Spleen (tissue), 11 donors: ENCODE data around the gene USHBP1. TPM values are rescaled to one million over a fixed set of nuclear protein-coding genes. Genes with fewer than 3 reads are reported as not detected.

ENCODE experiments used
- DNase-seq: peaks from one replicate; pipeline ENCODE4 v3.0.0-alpha.2; 2020
- H3K27ac ChIP-seq, 8 donors: fragments of 200-600 bp; sonication (generic) in 7 of 8; 1 replicate in 4 of 8; 2 replicates in 4 of 8; pipeline versions ENCODE4 v1.5.0 to v1.8.0; 2016 to 2021; ENCODE audit warnings: inconsistent platforms in 4 of 8, mild to moderate bottlenecking in 4 of 8, moderate library complexity in 1 of 8
- H3K27me3 ChIP-seq, 7 donors: fragments of 200-600 bp; sonication (generic) in 6 of 7; replicated peaks in 1 of 7; 1 replicate in 4 of 7; 2 replicates in 3 of 7; pipeline versions ENCODE4 v1.5.0 to v1.8.0; 2016 to 2021; ENCODE audit warnings: inconsistent platforms in 3 of 7, mild to moderate bottlenecking in 1 of 7
- H3K36me3 ChIP-seq, 6 donors: fragments of 200-600 bp; sonication (generic) in 5 of 6; 1 replicate in 4 of 6; 2 replicates in 2 of 6; pipeline versions ENCODE4 v1.5.0 to v1.8.0; 2016 to 2021; ENCODE audit warnings: inconsistent platforms in 2 of 6
- H3K4me1 ChIP-seq, 6 donors: fragments of 200-600 bp; sonication (generic) in 5 of 6; 1 replicate in 3 of 6; 2 replicates in 3 of 6; pipeline versions ENCODE4 v1.5.0 to v1.8.0; 2016 to 2021; ENCODE audit warnings: inconsistent platforms in 3 of 6
- H3K4me3 ChIP-seq, 8 donors: fragments of 200-600 bp; sonication (generic) in 7 of 8; 1 replicate in 4 of 8; 2 replicates in 4 of 8; pipeline versions ENCODE4 v1.5.0 to v1.8.0; 2016 to 2021; ENCODE audit warnings: inconsistent platforms in 4 of 8, mild to moderate bottlenecking in 4 of 8, moderate library complexity in 2 of 8
- H3K9me3 ChIP-seq, 8 donors: fragments of 200-600 bp; sonication (generic) in 7 of 8; 1 replicate in 4 of 8; 2 replicates in 4 of 8; pipeline versions ENCODE4 v1.5.0 to v1.8.0; 2016 to 2021; ENCODE audit warnings: inconsistent platforms in 4 of 8
- POLR2A ChIP-seq, 3 donors: fragments of 450-650 bp; IDR thresholded peaks; one replicate each; pipeline ENCODE4 v1.5.1; 2017; ENCODE audit warnings: antibody characterized with exemption in 3 of 3, mild to moderate bottlenecking in 1 of 3
- POLR2AphosphoS5 ChIP-seq, 3 donors: sonication (generic); formaldehyde crosslinking; IDR thresholded peaks; one replicate each; pipeline ENCODE4 v1.5.1; 2017; ENCODE audit warnings: antibody characterized with exemption in 3 of 3
- WGBS, 5 donors: extraction: QIAGEN DNeasy Blood & Tissue Kit in 3 of 5; methylation state at CpG; one replicate each; pipeline versions ENCODE4 v1.1.5 to v1.1.7; 2013 to 2018; 5-methylcytosine and 5-hydroxymethylcytosine counted together
- intact Hi-C: fragments of 100-400 bp; cut with DNase I; formaldehyde crosslinking; loops from one replicate; pipeline ENCODE4 v1.15.0; 2023; ENCODE audit warnings: low total_unique reads
- polyA plus RNA-seq, 3 donors: library from polyadenylated mRNA; stranded (reverse); fragments of 200-250 nt; gene quantifications; one replicate each; pipeline ENCODE4 v1.2.1, GENCODE V29; 2013
- total RNA-seq, 7 donors: library from RNA; depleted of rRNA in 3 of 7; stranded (reverse); fragments of >200 nt in 3 of 7; fragmentation: NEBNext Ultra II Directional in 4 of 7; extraction: Animal tissue kit (Norgen Biotek cat#: 25700) in 4 of 7; gene quantifications; one replicate each; pipeline versions ENCODE4 v1.1.0 to v1.2.1, GENCODE V29; 2016 to 2021
- TF ChIP-seq, protein P1 (sequence below), 11 experiments: fragments of 200-600 bp in 7 of 11; fragments of 450-650 bp in 4 of 11; sonication (generic) in 4 of 11; IDR thresholded peaks in 8 of 11; conservative IDR thresholded peaks in 3 of 11; 1 replicate in 7 of 11; 2 replicates in 4 of 11; pipeline versions ENCODE4 v1.4.0 to v1.8.0; 2016 to 2021; ENCODE audit warnings: antibody characterized with exemption in 11 of 11, inconsistent platforms in 4 of 11, mild to moderate bottlenecking in 1 of 11
- donor health status: healthy with polysubstance abuse.
- donor health status: DM: no; HTN: no; CAD: no; lungs with moderate emphysema.
- donor health status: DM: no; HTN: no; CAD: no.
- donor health status: Bipolar disorder and iron deficiency.
- donor health status: healthy.
- donor health status: DM: no; HTN: no; CAD: no.
- donor health status: DM: yes; HTN: yes; CAD: no.

USHBP1 gene
- total and polyA plus RNA-seq, 10 donors, result 3.1 to 16.6 (median 8.3) TPM

DNA sequence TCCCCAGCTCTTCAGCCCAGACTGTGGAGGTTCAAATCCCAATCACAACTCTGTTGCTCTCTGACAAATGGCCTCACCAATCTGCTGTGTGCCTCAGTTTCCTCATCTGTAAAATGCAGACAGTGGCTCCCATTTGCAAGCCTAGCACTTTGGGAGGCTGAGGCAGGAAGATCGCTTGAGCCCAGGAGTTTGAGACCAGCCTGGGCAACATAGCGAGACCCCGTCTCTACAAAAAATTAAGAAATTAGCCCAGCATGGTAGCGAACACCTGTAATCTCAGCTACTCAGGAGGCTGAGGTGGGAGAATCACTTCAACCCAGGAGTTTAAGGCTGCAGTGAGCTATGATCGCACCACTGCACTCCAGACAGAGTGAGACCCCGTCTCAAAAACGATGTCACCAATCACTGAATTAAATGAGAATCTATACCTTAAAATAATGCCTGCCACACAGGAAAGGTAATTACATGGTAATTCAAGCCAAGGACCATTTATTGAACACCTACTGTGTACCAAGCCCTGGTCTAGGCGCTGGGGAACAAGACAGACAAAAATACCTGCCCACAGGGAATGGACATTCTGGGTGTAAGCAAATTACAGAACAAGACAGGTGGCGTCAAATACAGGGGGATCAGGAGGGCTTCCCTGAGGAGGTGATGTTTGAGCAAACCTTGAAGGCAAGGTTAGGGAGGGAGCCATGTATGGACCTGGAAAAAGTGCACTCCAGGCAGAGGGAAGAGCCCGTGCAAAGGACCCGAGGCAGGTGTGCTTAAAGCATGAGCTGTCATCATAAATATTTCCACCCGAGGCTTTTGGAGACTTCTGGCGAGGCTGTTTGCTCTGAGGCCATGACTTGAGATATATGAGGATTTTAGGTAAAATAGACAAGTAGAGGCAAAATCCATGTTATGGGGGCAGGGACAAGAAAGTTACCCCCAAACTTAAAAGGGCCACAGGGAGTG is 26.5 kb downstream of the USHBP1 start:
- Histone ChIP-seq H3K36me3 (peaks cover 0 to 25% (median 0%) of the 10 kb centered on the region in 6 donors), H3K9me3 (no peaks in the 10 kb centered on the region), H3K4me3 (no peak overlapping the region), H3K27me3 (no peaks in the 10 kb centered on the region), H3K4me1 (peaks cover 15 to 45% (median 33%) of the 10 kb centered on the region in 6 donors), H3K27ac (no peak overlapping the region)
- TF ChIP-seq POLR2A (IDR thresholded peaks at IDR 0.05) (no peak), POLR2AphosphoS5 (IDR thresholded peaks at IDR 0.05) (no peak)
- TF ChIP-seq, protein P1, sequence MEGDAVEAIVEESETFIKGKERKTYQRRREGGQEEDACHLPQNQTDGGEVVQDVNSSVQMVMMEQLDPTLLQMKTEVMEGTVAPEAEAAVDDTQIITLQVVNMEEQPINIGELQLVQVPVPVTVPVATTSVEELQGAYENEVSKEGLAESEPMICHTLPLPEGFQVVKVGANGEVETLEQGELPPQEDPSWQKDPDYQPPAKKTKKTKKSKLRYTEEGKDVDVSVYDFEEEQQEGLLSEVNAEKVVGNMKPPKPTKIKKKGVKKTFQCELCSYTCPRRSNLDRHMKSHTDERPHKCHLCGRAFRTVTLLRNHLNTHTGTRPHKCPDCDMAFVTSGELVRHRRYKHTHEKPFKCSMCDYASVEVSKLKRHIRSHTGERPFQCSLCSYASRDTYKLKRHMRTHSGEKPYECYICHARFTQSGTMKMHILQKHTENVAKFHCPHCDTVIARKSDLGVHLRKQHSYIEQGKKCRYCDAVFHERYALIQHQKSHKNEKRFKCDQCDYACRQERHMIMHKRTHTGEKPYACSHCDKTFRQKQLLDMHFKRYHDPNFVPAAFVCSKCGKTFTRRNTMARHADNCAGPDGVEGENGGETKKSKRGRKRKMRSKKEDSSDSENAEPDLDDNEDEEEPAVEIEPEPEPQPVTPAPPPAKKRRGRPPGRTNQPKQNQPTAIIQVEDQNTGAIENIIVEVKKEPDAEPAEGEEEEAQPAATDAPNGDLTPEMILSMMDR (IDR thresholded peaks at IDR 0.05 in 8 of 11, conservative IDR thresholded peaks at IDR 0.05 in 3 of 11), result no peak
- 92 to 97% (median 93%) methylated on average over 13 of the region's 13 CpGs for WGBS, 5 donors
- intact Hi-C loops, result no loop called here
- DNase-seq, result no peak

DNA sequence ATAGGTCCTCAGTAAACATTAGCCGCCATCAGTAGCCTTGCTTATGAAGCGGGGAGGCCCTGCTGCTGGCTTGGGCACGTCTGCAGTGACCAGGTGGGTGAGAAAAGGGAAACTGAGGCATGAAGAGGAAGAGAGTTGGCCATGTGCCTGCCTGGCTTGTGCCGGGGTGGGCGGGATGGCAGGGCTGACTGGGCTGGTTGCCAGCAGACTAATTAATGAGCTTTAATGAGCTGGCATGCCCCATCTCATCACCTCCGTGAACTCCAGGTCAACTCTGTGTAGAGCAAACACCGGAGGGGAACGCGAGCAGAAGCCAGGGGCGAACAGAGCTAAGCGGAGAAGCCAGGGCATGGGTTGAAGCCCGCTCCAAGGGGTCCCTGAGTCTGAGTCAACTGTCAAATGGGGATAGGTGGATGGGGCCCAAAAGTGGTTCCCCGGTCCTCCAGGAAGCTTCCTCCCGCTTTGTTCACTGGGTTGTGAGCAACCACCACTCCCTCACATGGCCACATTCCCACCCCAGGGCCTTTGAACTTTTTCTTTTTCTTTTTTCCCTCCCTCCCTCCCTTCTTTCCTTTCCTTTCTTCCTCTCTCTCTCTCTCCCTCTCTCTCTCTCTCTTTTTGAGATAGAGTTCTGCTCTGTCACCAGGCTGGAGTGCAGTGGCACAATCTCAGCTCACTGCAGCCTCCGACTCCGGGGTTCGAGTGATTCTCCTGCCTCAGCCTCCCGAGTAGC is 27.6 kb downstream of the USHBP1 start:
- no peak for TF ChIP-seq POLR2AphosphoS5 (IDR thresholded peaks at IDR 0.05)
- TF ChIP-seq POLR2A (IDR thresholded peaks at IDR 0.05), result no peak
- TF ChIP-seq, protein P1 (IDR thresholded peaks at IDR 0.05 in 8 of 11, conservative IDR thresholded peaks at IDR 0.05 in 3 of 11), result no peak
- peak overlapping the region in 7 of 8 donors; percentile 69 to 89 (median 76) for H3K27ac ChIP-seq
- no peaks in the 10 kb centered on the region for H3K27me3 ChIP-seq
- peaks cover 13 to 37% (median 28%) of the 10 kb centered on the region in 6 donors for H3K4me1 ChIP-seq
- DNase-seq, result no peak
- intact Hi-C loops, result no loop called here
- WGBS, 5 donors, result 81 to 89% (median 86%) methylated on average over 18 of the region's 18 CpGs
- H3K36me3 ChIP-seq, result peaks cover 0 to 33% (median 4%) of the 10 kb centered on the region in 6 donors
- H3K9me3 ChIP-seq, result no peaks in the 10 kb centered on the region
- no peak overlapping the region for H3K4me3 ChIP-seq

DNA sequence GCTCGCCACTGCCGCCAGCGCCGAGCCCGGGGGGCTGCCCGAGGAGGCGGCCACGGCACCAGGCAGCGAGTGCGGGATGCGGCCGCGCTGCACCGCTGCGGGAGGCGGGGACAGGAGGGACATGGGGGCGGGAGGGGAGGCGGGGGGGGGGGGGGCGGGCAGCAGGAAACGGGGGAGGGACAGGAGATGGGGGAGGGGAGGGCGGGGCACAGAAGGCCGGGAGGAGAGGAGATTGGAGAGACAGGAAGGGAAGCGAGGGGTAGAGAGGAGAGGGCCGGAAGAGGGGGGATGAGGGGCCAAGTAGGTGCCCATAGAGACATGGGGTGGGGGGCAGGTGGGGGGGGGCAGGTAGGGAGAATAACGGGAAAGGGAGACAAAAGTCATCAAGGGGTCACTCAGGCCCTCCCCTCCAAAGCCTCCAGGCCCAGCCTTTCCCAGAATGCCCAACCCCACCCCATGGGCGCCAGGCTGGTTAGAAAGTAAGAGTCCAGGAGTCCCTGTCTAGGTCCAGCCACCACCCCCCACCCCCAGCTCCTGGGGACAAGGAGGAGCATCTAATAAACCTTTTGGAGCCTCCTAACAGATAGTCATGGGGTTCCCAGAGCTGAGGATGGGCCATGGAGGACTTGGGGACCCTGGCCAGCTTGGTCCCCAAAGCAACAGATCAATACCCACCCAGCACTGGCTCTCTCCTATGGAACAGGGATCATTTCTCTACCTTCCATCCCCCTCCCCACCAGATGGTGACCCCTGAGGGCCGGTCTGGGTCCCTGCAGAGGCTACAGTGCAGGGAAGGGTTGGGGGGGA is 28.4 kb downstream of the USHBP1 start:
- peak overlapping the region; percentile 47 to 85 (median 58) for H3K4me3 ChIP-seq
- intact Hi-C loops, result no loop called here
- H3K27ac ChIP-seq, result peak overlapping the region; percentile 38 to 89 (median 78)
- H3K27me3 ChIP-seq, result no peaks in the 10 kb centered on the region
- peaks cover 13 to 32% (median 28%) of the 10 kb centered on the region in 6 donors for H3K4me1 ChIP-seq
- WGBS, 5 donors, result 5 to 29% (median 8%) methylated on average over 6 to 26 of the region's 27 CpGs
- no peaks in the 10 kb centered on the region for H3K9me3 ChIP-seq
- DNase-seq, result no peak
- TF ChIP-seq POLR2AphosphoS5 (IDR thresholded peaks at IDR 0.05), result no peak
- TF ChIP-seq, protein P1 (IDR thresholded peaks at IDR 0.05 in 8 of 11, conservative IDR thresholded peaks at IDR 0.05 in 3 of 11), result no peak
- TF ChIP-seq POLR2A (IDR thresholded peaks at IDR 0.05), result no peak
- peaks cover 0 to 41% (median 8%) of the 10 kb centered on the region in 6 donors for H3K36me3 ChIP-seq
